ENCODE data around the gene CCDC81. TPM values are rescaled to one million over a fixed set of nuclear protein-coding genes. Genes with fewer than 3 reads are reported as not detected.
"Not testable (repeated sequence)": the region's sequence is repeated elsewhere in the genome, so short reads cannot be mapped to it uniquely, and the experiment has no call there.

The CCDC81 gene
- total RNA-seq, 1 experiment from 2014 or later, result 1.1 TPM

GRCh38 chr11:86415026-86415425 is 40.3 kb downstream of the CCDC81 start:
- CTCF ChIA-PET, result no interaction called here
- BruUV-seq (replicated peaks), result no TSS peak
- no peaks in the 10 kb centered on the region for H3K36me3 ChIP-seq (ENCODE audit: insufficient read depth, low read length, poor library complexity, severe bottlenecking)
- TF ChIP-seq CTCF (conservative IDR thresholded peaks at IDR 0.05; ENCODE audit: low read depth, low read length) (no peak), EZH2 (IDR thresholded peaks at IDR 0.05; ENCODE audit: borderline replicate concordance, low read depth, low read length, poor library complexity, severe bottlenecking) (no peak)
- no peak overlapping the region for H3K4me3 ChIP-seq (ENCODE audit: low read depth, low read length, poor library complexity, severe bottlenecking)
- H3K9me3 ChIP-seq (ENCODE audit: low read depth, low read length, poor library complexity, severe bottlenecking), result no peaks in the 10 kb centered on the region
- no peak for DNase-seq (ENCODE audit: low spot score)
- H3K27me3 ChIP-seq (replicated peaks; ENCODE audit: insufficient read depth, low read depth, low read length, poor library complexity), result no peaks in the 10 kb centered on the region
- intact Hi-C loops (cut with micrococcal nuclease; ENCODE audit: unreplicated experiment), result loop anchor here (10.0 kb wide), 1 partner anchor 550 kb away; no protein-coding TSS in a partner anchor
- no peaks in the 10 kb centered on the region for H3K4me1 ChIP-seq (ENCODE audit: insufficient read depth, low read length, poor library complexity, severe bottlenecking)
- no peak overlapping the region for H3K27ac ChIP-seq (ENCODE audit: low read depth, low read length, poor library complexity, severe bottlenecking)
- POLR2A ChIA-PET (ENCODE audit: low non-redundant PET), result no interaction called here

GRCh38 chr11:86416494-86416893 is 41.8 kb downstream of the CCDC81 start:
- Histone ChIP-seq H3K36me3 (ENCODE audit: insufficient read depth, low read length, poor library complexity, severe bottlenecking) (no peaks in the 10 kb centered on the region), H3K27me3 (replicated peaks; ENCODE audit: insufficient read depth, low read depth, low read length, poor library complexity) (no peaks in the 10 kb centered on the region), H3K4me3 (ENCODE audit: low read depth, low read length, poor library complexity, severe bottlenecking) (no peak overlapping the region), H3K27ac (ENCODE audit: low read depth, low read length, poor library complexity, severe bottlenecking) (no peak overlapping the region), H3K9me3 (ENCODE audit: low read depth, low read length, poor library complexity, severe bottlenecking) (no peaks in the 10 kb centered on the region), H3K4me1 (ENCODE audit: insufficient read depth, low read length, poor library complexity, severe bottlenecking) (no peaks in the 10 kb centered on the region)
- no peak for TF ChIP-seq CTCF (conservative IDR thresholded peaks at IDR 0.05; ENCODE audit: low read depth, low read length)
- TF ChIP-seq EZH2 (IDR thresholded peaks at IDR 0.05; ENCODE audit: borderline replicate concordance, low read depth, low read length, poor library complexity, severe bottlenecking), result no peak
- ChIA-PET CTCF (no interaction called here), POLR2A (ENCODE audit: low non-redundant PET) (no interaction called here)
- no peak for DNase-seq (ENCODE audit: low spot score)
- no TSS peak for BruUV-seq (replicated peaks)
- intact Hi-C loops (cut with micrococcal nuclease; ENCODE audit: unreplicated experiment), result loop anchor here (10.0 kb wide), 1 partner anchor 552 kb away; no protein-coding TSS in a partner anchor

GRCh38 chr11:86416951-86417350 is 42.3 kb downstream of the CCDC81 start:
- H3K27me3 ChIP-seq (replicated peaks; ENCODE audit: insufficient read depth, low read depth, low read length, poor library complexity); H3K36me3 ChIP-seq (ENCODE audit: insufficient read depth, low read length, poor library complexity, severe bottlenecking); BruUV-seq (replicated peaks); H3K4me1 ChIP-seq (ENCODE audit: insufficient read depth, low read length, poor library complexity, severe bottlenecking); H3K9me3 ChIP-seq (ENCODE audit: low read depth, low read length, poor library complexity, severe bottlenecking); CTCF ChIA-PET; H3K27ac ChIP-seq (ENCODE audit: low read depth, low read length, poor library complexity, severe bottlenecking); DNase-seq (ENCODE audit: low spot score); H3K4me3 ChIP-seq (ENCODE audit: low read depth, low read length, poor library complexity, severe bottlenecking); POLR2A ChIA-PET (ENCODE audit: low non-redundant PET): not testable (repeated sequence)
- intact Hi-C loops (cut with micrococcal nuclease; ENCODE audit: unreplicated experiment), result loop anchor here (10.0 kb wide), 1 partner anchor 552 kb away; no protein-coding TSS in a partner anchor

GRCh38 chr11:86418106-86418505 is 43.4 kb downstream of the CCDC81 start:
- ChIA-PET POLR2A (ENCODE audit: low non-redundant PET) (no interaction called here), CTCF (no interaction called here)
- no peaks in the 10 kb centered on the region for H3K9me3 ChIP-seq (ENCODE audit: low read depth, low read length, poor library complexity, severe bottlenecking)
- DNase-seq (ENCODE audit: low spot score), result no peak
- no peak overlapping the region for H3K27ac ChIP-seq (ENCODE audit: low read depth, low read length, poor library complexity, severe bottlenecking)
- no peaks in the 10 kb centered on the region for H3K36me3 ChIP-seq (ENCODE audit: insufficient read depth, low read length, poor library complexity, severe bottlenecking)
- no peaks in the 10 kb centered on the region for H3K27me3 ChIP-seq (replicated peaks; ENCODE audit: insufficient read depth, low read depth, low read length, poor library complexity)
- no peak overlapping the region for H3K4me3 ChIP-seq (ENCODE audit: low read depth, low read length, poor library complexity, severe bottlenecking)
- H3K4me1 ChIP-seq (ENCODE audit: insufficient read depth, low read length, poor library complexity, severe bottlenecking), result no peaks in the 10 kb centered on the region
- no TSS peak for BruUV-seq (replicated peaks)
- intact Hi-C loops (cut with micrococcal nuclease; ENCODE audit: unreplicated experiment), result loop anchor here (10.0 kb wide), 1 partner anchor 553 kb away; no protein-coding TSS in a partner anchor
- TF ChIP-seq EZH2 (IDR thresholded peaks at IDR 0.05; ENCODE audit: borderline replicate concordance, low read depth, low read length, poor library complexity, severe bottlenecking) (no peak), CTCF (conservative IDR thresholded peaks at IDR 0.05; ENCODE audit: low read depth, low read length) (no peak)
